Measurements from ENCODE around the gene SPATA31C2. TPM values are rescaled to one million over a fixed set of nuclear protein-coding genes. Genes with fewer than 3 reads are reported as not detected.
"Not testable (repeated sequence)": the region's sequence is repeated elsewhere in the genome, so short reads cannot be mapped to it uniquely, and the experiment has no call there.

Gene SPATA31C2
- not detected for total RNA-seq

DNA sequence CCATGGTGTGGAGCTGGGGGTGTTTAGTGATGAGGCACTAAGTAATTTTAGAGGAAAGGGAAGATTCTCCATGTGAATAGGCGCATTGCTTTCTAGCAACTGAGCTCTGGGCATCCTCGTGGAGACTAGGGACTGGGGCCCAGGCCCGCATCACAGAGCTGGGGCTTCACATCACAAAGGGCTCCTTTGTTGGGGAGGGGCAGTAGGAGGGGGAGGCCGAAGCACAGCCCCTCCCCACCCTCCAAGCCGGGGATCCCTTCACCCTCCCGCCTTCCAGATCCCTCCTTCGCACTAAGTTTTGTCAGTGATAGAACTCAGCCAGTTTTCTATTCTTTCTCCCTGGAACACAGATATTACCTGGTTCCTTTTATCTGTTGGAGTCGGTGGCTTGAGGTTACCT is at the start of gene SPATA31C2:
Gene SPATA31C2, minus strand, starts transcription at position 101 of the 400 bp plus-strand sequence. Its CDS starts 29 bp downstream, at position 72.
- ATAC-seq; DNase-seq (ENCODE audit: low spot score): not testable (repeated sequence)

DNA sequence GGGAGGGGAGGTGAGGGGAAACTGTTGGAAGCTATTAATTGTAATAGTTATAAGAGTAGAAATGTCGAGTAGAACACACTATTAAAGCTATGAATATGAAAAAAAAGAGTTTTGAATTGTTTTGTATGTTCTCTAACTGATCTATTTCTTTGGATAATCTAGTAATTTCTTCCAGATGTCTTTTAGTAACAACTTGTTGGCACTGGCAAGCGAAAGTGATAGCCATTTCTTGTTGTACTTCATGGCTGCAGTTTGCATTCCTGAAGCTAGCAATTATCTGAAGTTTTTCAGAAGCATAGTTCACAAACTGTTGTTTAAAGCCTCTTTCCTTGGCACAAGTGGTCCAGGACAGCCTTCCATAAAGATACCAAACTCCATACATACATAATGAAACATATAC is 49.4 kb upstream of the SPATA31C2 start:
- ATAC-seq (no peak), DNase-seq (ENCODE audit: low spot score) (no peak)

- no peak for ATAC-seq
- DNase-seq (ENCODE audit: low spot score): no peak
Measured at GRCh38 chr9:88186495-88187110, 48.3 kb upstream of the SPATA31C2 start.

DNA sequence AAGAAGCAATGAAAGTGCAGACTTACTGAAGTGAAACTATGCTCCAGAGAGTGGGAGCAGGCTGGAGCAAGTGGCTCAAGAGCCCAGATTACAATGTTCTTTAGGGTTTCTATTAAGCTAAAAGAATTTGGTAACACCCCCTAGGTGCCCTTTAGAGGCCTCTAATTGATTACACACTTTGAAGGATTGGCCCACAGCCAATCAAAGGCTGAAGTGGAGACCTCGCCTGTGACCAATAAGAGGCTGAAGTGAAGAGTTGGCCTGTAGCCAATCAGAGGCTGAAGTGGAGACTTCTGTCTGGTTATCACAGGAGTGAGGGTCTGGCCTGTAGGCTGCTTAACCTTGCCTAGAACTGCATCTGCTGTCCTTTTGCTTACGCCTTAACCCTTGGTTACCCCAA is 46.7 kb upstream of the SPATA31C2 start:
- no peak for ATAC-seq
- DNase-seq (ENCODE audit: low spot score): no peak

DNA sequence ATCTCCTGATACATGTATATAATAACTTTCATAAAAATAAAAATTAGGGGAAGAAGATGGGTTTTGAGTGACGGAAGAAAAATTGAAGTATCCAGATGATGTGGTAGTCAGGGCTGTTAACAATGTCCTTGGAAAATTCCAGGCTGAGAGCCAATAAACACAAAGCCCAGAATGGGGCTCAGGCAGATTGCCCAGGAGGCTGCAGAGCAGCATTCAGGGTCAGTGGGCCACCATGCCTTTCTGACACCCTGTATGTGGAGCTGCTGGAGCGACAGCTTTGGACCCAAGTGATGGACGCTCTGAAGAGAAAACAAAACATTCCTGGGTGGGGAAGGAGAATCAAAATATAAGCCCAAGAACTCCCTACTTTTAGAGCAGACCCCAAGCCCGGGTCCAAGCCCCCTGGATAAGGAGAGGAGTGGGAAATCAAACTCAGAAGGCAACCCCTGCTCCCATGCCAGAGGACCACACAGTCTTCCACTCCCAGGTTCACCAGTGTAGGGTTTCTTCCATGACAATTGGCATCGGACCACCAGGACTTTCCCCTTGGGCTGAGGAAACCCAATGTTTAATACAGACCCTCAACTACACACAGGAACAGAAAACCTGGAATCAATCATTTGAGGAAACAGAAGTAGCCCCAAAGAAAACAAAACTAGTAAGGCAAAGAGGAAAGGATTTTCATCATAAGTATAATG is 45.7 kb upstream of the SPATA31C2 start:
- no peak for DNase-seq (ENCODE audit: low spot score)

GRCh38 chr9:88182501-88182900 is 44.2 kb upstream of the SPATA31C2 start:
- DNase-seq (ENCODE audit: low spot score) (no peak), ATAC-seq (no peak)

More for the DNA sequence above, 45.7 kb upstream of the SPATA31C2 start:
- peak; percentile 49 for ATAC-seq

GRCh38 chr9:88180081-88180765 is 41.9 kb upstream of the SPATA31C2 start:
- DNase-seq (ENCODE audit: low spot score) (no peak), ATAC-seq (no peak)

DNA sequence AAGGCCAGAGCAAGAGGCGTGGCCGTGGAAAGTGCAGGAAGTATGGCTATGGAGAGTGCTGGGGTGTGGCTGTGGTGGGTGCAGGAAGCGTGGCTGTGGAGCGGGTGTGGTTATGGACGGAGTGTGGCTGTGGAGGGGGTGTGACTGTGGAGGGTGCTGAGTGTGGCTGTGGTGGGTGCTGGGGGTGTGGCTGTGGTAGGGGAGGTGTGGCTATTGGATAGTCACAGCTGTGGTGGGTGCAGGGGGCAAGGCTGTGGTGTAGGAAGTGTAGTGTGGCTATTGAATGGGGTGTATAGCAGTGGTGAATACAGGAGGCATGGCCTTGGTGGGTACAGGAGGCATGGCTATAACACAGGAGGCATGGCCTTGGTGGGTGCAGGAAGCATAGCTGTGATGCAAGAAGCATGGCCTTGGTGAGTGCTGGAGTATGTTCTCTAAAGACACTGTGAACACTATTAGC is 40.8 kb upstream of the SPATA31C2 start:
- no peak for DNase-seq (ENCODE audit: low spot score)
- no peak for ATAC-seq

DNA sequence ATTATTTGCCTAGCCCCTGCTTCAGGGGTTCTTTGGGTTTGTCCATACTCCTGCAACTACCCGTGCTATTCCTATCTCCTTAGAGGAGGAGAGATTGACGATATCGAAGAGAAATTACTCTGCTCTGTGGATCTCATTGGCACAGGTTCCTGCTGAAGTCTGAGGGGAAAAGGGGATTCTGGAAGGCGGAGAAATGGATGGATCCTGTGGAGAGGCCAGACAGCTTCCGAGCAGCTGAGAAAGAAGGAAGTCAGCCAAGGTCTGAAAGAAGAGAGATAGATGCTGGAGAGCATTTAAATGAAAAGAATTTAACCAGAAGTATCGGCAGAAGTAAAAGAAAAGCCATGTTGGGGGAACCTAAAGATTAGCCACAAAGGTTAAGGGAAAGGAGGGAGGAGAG is 40.4 kb upstream of the SPATA31C2 start:
- no peak for DNase-seq (ENCODE audit: low spot score)
- no peak for ATAC-seq

- DNase-seq (ENCODE audit: low spot score) (no peak), ATAC-seq (no peak)
Measured at GRCh38 chr9:88177371-88177770, 39.1 kb upstream of the SPATA31C2 start.

- DNase-seq (ENCODE audit: low spot score) (no peak), ATAC-seq (peak; percentile 64)
Measured at GRCh38 chr9:88174324-88174723, 36.0 kb upstream of the SPATA31C2 start.

DNA sequence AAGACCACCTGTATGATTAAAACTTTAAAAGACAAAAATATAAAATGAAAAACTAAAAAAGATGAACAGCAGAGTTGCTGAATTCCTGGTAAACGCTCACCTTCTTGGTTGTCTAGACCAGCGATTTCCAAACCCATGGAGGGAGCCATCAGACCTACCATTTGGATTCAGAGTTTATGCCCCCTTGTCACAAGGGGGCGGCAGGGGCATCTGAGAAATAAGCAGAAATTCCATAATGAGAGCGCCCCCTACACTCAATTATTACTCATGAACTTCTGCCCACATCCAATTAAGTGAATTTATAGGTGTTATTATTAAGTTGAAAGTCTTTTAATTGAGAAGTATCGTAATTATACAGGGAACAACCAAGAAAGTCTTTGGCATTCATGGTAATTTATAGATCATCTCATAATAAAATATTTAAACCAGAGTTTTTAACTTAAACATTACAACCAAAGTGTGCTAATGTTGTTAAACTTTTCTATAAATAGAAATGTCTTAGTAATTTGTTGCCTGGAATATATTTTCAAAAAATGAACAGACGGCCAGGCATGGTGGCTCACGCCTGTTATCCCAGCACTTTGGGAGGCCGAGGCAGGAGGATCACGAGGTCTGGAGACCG is 35.2 kb upstream of the SPATA31C2 start:
- DNase-seq (ENCODE audit: low spot score) (no peak), ATAC-seq (peak; percentile 84)

- DNase-seq (ENCODE audit: low spot score): no peak
- ATAC-seq: peak; percentile 55
Measured at GRCh38 chr9:88169700-88170099, 31.4 kb upstream of the SPATA31C2 start.

DNA sequence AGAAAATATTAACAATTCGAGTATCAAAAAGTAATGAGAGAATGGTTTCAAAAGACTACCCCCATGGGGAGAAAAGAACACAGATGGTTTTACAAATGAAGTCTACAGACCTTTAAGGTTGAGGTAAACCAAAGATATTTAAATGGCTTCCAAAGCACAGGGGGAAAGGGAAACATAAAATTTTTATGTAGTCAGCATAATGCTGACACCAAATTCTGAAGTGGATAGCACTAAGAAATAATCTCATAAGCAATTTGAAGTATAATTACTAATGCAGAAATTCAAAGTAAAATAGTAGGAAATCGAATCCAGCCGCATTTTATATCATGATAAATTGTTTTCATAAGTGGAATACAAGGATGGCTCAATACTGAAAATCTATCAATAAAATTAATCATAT is 30.3 kb upstream of the SPATA31C2 start:
- DNase-seq (ENCODE audit: low spot score) (no peak), ATAC-seq (no peak)

- DNase-seq (ENCODE audit: low spot score) (no peak), ATAC-seq (no peak)
Measured at GRCh38 chr9:88166660-88167059, 28.4 kb upstream of the SPATA31C2 start.

GRCh38 chr9:88164850-88165249 is 26.6 kb upstream of the SPATA31C2 start:
- DNase-seq (ENCODE audit: low spot score) (no peak), ATAC-seq (no peak)

DNA sequence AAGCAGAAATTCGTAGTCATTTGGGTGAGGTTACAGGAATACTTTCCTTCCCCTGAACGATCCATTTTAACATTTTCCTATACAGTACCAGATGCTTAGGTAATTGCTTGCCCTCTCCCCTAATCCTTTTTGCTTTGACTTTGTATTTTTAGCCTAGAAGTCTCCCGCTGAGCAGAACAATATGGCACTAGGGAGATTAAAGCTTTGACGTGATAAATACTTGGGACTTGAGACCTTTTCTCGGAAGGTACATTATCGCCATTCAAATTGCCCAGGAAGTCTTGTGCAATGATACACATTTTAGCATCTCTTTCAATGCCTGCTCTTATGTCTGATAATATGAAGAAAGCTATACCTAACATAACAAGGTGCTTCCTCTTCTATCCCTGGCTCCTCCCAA is 22.9 kb upstream of the SPATA31C2 start:
- DNase-seq (ENCODE audit: low spot score): no peak

GRCh38 chr9:88143957-88144625 is 5.8 kb upstream of the SPATA31C2 start:
- no peak for DNase-seq (ENCODE audit: low spot score)
- ATAC-seq: no peak

More for the DNA sequence above, 22.9 kb upstream of the SPATA31C2 start:
- no peak for ATAC-seq

DNA sequence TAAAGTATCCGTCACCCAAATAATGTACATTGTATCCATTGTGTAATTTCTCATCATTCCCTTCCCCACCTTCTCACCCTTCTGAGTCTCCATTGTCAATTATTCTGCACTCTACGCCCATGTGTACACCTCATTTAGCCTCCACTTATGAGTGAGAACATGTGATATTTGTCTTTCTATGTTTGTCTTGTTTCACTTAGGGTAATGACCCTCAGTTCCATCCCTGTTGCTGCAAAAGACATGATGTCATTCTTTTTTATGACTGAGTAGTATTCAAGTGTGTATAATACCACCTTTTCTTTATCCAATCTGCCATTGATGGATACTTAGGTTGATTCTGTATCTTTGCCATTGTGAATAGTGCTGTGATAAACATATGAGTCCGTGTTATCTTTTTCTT is 4.9 kb upstream of the SPATA31C2 start:
- ATAC-seq (no peak), DNase-seq (ENCODE audit: low spot score) (no peak)

DNA sequence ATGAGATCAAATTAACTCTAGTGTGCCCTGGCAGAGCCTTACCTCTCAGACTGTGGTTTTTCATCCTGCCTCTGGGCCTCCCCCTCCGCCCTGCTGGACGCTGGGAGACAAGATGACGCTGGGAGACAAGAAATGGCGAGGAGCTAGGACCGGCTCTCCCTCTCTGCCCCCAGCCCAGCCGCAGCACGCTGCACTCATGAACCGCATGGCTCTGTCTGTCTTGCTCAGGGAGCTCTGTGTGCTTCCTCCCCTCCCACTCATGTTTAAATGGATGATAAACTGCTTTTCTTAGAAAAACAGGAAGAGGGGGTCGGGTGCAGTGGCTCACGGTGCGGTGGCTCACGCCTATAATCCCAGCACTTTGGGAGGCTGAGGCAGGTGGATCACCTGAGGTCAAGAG is 4.7 kb downstream of the SPATA31C2 start:
- not testable (repeated sequence) for DNase-seq (ENCODE audit: low spot score); ATAC-seq

DNA sequence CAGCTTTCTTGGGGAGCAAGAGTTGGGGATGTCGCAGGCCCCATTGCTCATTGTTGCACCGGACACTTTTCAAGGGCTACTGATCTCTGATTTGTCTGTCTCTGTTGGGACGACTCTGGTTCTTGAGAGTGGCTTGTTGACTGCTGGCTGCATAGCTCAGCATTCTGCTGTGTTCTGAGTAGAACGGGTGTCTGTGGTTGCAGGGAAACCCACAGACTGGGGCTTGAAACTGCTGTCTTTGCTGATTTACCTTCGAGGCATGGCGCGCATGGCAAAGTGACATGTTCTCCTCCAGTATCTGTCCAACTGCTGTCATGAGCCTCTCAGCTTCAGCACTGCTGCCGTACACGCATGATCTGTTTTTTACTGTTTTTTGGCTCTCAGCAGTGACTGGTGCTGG is 8.7 kb downstream of the SPATA31C2 start:
- not testable (repeated sequence) for DNase-seq (ENCODE audit: low spot score); ATAC-seq

All from left lobe of liver (tissue), 2 donors.